CD4-positive, alpha-beta T cell treated with Interleukin-4 for 1 hour (primary cell): ENCODE measurements around the gene ACP5.
A peak's percentile ranks its signal among the peaks of the same experiment; 100 is the strongest.
"Not testable (repeated sequence)": the region's sequence is repeated elsewhere in the genome, so short reads cannot be mapped to it uniquely, and the experiment has no call there.

Experiments
- DNase-seq, 2 donors: peaks; one replicate each; pipeline ENCODE4 v3.0.0-alpha.2; 2020 to 2022

Gene ACP5

GRCh38 chr19:11578258-11579142 is 1.1 kb upstream of the ACP5 start:
- peak; percentile 26 to 41 for DNase-seq

GRCh38 chr19:11576227-11576626 is 1.2 kb downstream of the ACP5 start:
- no peak for DNase-seq

DNA sequence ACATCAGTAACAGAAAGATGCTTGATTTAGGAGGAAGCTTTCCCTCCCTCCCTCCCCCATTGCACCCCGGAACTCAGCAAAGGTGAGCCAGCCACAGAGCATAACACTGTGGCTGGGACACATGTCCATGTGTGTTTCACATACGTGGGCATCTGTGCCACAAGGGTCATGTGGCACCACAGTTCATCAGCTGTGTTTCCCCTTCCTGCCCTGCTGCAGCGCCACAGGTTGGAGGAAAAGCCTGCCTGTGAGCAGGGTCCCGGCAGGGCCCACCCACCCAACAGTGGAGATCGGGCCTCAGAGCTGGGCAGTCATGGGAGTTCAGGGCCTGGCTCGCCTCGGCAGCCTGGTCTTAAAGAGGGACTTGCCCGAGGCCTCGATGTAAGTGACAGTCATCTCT is 2.8 kb downstream of the ACP5 start:
- peak in 1 of 2 donors; percentile 32 for DNase-seq

GRCh38 chr19:11573763-11574162 is 3.7 kb downstream of the ACP5 start:
- DNase-seq: not testable (repeated sequence)

DNA sequence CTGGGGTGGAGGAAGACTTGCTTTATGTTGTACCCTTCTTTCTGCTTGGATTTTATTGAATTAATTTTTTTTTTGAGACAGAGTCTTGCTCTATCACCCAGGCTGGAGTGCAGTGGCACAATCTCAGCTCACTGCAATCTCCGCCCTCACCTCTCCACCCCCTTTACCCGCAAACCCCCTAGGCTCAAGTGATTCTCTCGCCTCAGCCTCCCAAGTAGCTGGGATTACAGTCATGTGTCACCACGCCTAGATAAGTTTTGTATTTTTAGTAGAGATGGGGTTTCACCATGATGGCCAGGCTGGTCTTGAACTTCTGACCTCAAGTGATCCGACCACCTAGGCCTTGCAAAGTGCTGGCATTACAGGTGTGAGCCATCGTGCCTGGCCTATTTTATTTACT is 4.1 kb downstream of the ACP5 start:
- not testable (repeated sequence) for DNase-seq

DNA sequence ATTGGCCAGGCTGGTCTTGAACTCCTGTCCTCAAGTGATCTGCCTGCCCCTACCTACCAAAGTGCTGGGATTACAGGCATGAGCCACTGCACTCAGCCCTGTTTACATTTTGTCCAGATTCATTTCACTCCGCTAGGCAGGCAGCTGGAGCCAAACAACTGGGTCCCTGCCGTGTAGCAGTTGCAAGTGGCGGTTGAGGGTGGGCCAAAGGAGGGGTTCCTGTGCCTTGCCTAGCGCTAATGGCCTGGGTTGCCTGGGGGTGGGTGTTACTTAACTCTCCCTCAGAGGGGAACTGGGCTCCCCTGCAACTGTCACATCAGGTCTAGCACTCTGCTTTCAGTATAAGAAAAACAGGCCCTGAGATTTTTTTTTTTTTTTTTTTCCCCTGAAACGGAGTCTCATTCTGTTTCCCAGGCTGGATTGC is 7.4 kb downstream of the ACP5 start:
- DNase-seq: no peak

GRCh38 chr19:11566164-11566563 is 11.3 kb downstream of the ACP5 start:
- DNase-seq: no peak

GRCh38 chr19:11565649-11565980 is 11.8 kb downstream of the ACP5 start:
- DNase-seq: not testable (repeated sequence)

DNA sequence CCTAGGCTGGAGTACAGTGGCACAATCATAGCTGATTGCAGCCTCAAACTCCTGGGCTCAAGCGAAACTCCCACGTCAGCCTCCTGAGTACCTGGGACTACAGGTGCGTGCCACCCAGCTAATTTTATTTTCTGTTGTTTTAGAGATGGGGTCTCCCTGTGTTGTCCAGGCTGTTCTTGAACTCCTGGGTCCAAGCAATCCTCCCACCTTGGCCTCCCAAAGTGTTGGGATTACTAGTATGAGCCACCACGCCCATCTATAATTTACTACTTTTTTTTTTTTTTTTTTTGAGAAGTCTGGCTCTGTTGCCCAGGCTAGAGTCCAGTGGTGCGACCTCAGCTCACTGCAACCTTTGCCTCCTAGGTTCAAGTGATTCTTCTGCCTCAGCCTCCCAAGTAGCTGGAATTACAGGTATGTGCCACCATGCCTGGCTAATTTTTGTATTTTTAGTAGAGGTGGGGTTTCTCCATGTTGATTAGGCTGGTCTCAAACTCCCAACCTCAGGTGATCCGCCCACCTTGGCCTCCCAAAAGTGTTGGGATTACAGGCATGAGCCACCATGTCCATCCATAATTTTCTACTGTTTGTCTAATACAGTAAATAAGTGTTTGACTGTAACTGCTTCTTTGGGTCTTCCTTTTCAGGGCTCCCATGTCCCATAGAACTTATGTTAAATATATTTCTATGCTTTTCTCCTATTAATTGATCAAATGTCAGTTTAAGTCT is 13.2 kb downstream of the ACP5 start:
- not testable (repeated sequence) for DNase-seq

GRCh38 chr19:11563532-11563931 is 13.9 kb downstream of the ACP5 start:
- no peak for DNase-seq

DNA sequence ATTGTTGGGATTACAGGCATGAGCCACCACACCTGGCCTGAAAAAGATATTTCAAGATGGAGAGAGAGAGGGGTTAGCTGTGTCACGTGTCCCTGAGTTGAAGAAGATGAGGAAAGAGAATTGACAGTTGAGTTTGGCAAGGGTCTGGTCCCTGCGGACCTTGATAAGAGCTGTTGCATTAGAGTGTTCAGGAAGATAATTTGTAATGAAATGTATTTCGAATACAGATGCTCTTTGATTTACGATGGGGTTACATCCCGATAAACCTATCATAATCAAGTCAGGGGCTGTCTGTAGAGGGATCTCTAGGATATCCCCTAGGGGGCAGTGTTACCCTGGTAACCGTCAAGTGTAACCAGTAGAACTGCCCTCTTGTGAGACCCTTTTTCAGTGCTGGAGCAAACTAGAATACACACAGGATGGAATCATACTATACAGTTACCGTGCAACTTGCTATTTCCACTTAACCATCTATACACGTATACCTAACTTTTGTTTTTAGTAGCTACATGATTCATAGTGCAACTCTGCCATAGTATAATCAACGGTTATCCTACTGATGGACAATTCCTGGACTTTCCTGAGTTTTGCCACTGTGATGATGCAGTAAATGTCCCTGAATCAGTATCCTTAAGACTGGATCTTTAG is 16.9 kb downstream of the ACP5 start:
- DNase-seq: peak; percentile 79 to 82

DNA sequence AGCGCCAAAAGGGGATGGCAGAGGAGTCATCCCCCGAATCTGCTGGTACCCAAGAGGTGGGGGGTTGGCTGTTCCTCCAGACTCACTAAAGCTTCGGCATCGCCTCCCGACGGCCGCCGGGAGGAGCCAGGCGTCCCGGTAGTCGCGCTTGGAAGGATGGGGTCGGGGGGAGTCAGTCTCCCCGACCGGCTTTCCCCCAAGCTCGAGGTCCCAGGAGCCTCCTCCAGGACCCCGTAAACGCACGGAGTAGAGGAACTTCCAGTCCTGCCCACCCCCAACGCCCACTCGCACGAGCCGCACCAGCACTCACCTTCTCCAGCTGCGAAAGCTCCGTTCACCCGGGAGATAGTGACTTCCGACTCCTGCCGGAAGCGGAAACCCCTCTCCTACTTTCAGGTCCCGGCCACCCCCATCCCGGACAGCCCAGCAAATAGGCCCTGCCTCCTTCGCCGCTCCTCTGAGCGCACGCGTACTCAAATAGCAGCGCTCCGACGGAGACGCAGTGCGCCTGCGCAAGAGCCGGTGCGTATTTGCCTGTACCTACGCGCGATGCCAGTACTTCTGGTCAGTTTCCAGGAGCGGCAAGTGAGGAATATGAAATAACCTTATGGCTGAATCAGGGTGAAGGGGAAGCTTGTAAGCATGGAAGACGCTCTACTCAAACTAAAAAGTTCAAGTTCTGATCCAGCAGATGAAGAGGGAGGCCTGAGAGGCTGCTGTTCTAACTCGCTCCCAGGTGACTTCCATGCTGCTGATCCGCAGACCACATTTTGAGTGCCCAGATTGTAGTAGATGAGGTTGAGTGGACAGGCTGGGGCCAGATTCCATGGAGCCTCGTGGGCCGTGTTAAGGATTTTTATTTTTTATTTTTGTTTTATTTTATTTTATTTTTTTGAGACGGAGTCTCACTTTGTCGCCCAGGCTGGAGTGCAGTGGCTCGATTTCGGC is 18.3 kb downstream of the ACP5 start, which contains the start of gene ELOF1:
ELOF1 (minus strand) TSS at position 350 of the 948 bp plus-strand sequence. CDS start 4,883 bp downstream, outside the sequence.
- peak; percentile 97 to 98 for DNase-seq

DNA sequence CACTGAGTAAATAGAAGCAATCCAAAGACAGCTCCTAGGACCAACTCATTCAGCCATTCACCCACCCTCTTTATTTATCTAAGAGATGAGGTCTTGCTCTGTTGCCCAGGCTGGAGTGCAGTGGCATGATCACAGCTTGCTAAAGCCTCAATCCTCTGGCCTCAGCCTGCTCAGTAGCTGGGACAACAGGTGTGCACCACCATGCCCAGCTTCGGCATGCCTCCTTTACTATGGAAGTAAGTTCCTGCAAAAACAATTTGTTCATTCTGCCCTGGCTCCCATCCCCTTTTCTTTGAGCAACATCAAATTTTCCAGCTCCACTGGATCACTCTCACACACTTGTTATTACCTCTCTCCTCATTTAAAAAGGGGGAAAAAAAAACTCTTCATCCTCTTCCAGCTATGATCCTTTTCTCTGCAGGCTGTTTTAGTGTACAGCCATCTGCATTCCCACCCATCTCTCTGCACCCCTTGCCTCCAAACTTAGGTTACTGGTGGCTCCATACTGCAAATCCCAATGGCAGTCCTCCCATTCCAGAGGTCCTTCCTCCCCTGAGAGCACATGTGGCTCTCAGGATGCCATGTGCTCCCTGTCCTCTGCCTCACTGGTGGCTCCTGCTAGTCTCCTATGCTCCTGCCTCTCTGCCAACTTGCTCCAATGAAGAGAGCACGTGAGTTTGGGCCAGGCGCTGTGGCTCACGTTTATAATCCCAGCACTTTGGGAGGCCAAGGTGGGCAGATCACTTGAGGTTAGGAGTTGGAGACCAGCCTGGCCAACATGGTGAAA is 20.6 kb downstream of the ACP5 start:
- no peak for DNase-seq

DNA sequence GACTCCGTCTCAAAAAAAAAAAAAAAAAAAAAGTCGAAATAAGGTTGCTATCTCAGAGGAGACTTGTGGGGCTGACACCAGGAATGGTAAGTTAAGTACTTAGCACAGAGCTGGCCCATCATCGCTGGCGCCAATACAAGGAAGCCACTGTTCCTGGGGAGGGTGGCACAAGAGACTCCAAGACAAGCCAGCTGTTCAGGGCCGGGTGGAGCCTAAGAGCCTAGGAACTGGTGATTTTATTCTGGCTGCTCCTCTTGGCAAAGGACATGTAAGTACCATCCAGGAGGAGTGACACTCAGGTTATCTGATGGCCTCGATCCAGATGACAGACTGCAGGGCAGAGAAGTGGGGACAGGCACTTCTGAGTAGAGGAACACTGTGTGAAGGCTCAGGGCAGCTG is 22.2 kb downstream of the ACP5 start:
- DNase-seq: no peak

DNA sequence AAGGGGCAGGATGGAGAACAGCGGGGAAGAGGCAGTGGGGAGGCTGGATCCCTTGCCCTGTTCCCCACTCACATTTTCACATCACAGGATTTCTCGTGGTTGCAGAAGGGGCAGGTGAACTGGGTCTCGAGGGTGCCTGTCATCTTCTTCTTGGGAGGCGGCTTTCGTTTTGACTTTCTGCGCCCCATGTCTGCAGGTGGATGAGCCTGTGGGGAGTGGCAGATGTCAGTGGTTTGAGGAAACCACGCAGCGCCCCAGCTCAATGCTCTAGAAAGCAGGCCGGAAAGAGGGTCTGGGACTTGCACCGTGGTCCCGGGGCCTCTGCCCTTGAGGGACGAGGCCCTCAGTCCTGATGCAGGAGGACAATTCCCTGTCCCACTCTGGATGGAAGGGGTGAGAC is 23.3 kb downstream of the ACP5 start:
- no peak for DNase-seq

DNA sequence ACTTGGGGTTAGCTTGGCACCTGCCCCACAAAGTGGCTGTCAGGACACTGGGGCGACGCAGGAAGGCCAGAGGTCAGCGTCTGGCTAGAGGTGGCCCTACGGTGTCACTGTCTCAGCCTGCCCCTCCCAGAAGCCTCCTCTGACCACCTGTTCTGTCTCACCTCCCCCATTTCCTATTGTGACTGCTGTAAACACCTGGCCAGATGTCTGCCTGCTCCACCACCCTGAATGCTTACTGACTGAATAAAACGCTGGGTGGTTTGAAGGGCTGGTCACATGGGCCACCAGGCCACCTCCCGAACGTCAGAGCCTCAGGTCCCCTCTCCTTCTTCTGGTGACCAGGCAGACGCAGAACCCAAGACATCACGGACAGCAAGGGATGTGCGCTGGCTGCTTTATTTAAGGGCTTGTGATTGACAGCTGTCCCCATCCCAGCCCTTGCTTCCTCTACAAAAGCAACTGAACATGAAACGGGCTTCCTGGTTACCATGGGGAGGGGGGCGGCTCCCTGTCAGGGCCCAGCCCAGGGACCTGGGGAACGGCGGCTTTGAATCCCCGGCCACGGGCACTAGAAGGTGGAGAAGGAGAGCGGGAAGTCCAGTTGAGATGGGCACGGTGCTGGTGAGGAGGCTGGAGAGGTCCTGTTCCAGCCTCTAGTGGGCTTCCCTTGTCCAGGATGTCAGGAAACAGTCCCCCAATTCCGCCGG is 24.6 kb downstream of the ACP5 start:
- DNase-seq: no peak

- no peak for DNase-seq
Measured at GRCh38 chr19:11551603-11552235, 25.7 kb downstream of the ACP5 start.

- DNase-seq: no peak
Measured at GRCh38 chr19:11550265-11550664, 27.2 kb downstream of the ACP5 start.

- DNase-seq: no peak
Measured at GRCh38 chr19:11549386-11549953, 28.0 kb downstream of the ACP5 start.
